K562 (cell line): ENCODE data around the gene CCT5. TPM values are rescaled to one million over a fixed set of nuclear protein-coding genes. Genes with fewer than 3 reads are reported as not detected.

Experiments used
- ATF1 ChIP-seq, 2 experiments: fragments of 450-650 bp in 1 of 2; IDR thresholded peaks; 2 replicates each; pipeline ENCODE4 v1.6.1; 2016; ENCODE audit warnings: missing compliant biosample characterization in 1 of 2, missing genetic modification characterization in 1 of 2
- CXXC5 ChIP-seq: fragments of 250-450 bp; sonication (Bioruptor Pico); IDR thresholded peaks from 2 replicates; pipeline ENCODE4 v1.8.0; 2022; ENCODE audit warnings: inconsistent platforms, mild to moderate bottlenecking, moderate library complexity
- DPF2 ChIP-seq: fragments of 450-650 bp; IDR thresholded peaks from 2 replicates; pipeline ENCODE4 v1.6.1; 2016
- HDAC1 ChIP-seq, 2 experiments: fragments of 450-650 bp; IDR thresholded peaks; 2 replicates each; pipeline ENCODE4 v1.6.1; 2016 to 2017; ENCODE audit warnings: inconsistent platforms in 1 of 2, mild to moderate bottlenecking in 1 of 2, moderate library complexity in 1 of 2
- HDAC2 ChIP-seq: fragments of 450-650 bp; IDR thresholded peaks from 2 replicates; pipeline ENCODE4 v1.6.1; 2016; ENCODE audit warnings: mild to moderate bottlenecking
- HMG20B ChIP-seq: fragments of 250-450 bp; sonication (Bioruptor Pico); IDR thresholded peaks from 2 replicates; pipeline ENCODE4 v1.5.0; 2021; ENCODE audit warnings: mild to moderate bottlenecking
- JUND ChIP-seq, 2 experiments: IDR thresholded peaks; 2 replicates in 1 of 2; 3 replicates in 1 of 2; pipeline ENCODE4 v1.6.1; 2011; ENCODE audit warnings: borderline replicate concordance in 2 of 2, low read depth in 2 of 2, low read length in 2 of 2, improper control_type of control experiment in 1 of 2, missing biosample characterization in 1 of 2, missing genetic modification characterization in 1 of 2, missing genetic modification reagents in 1 of 2
- MXI1 ChIP-seq: IDR thresholded peaks from 2 replicates; pipeline ENCODE4 v1.6.1; 2011; ENCODE audit warnings: low read depth, mild to moderate bottlenecking, improper control_type of control experiment, low read length
- NR1H2 ChIP-seq: sonication (generic); formaldehyde crosslinking; IDR thresholded peaks from 2 replicates; pipeline ENCODE4 v1.4.0; 2020; ENCODE audit warnings: mild to moderate bottlenecking, missing genetic modification reagents
- PCBP2 ChIP-seq: fragments of 200-400 bp; formaldehyde crosslinking; IDR thresholded peaks from 2 replicates; pipeline ENCODE4 v1.6.1; 2018; ENCODE audit warnings: low read length, low read depth, mild to moderate bottlenecking, moderate library complexity; ENCODE audit not compliant: poor library complexity, severe bottlenecking
- RCOR1 ChIP-seq, 2 experiments: IDR thresholded peaks; 2 replicates each; pipeline ENCODE4 v1.6.1; 2012; ENCODE audit warnings: low read depth in 2 of 2, low read length in 2 of 2, borderline replicate concordance in 1 of 2, improper control_type of control experiment in 1 of 2
- ZNF79 ChIP-seq: fragments of 250-450 bp; sonication (Bioruptor Pico); IDR thresholded peaks from 2 replicates; pipeline ENCODE4 v1.4.0; 2020; ENCODE audit warnings: low read depth, mild to moderate bottlenecking, moderate library complexity
- polyA plus RNA-seq, 8 experiments: library from polyadenylated mRNA; depleted of rRNA in 4 of 8; stranded (reverse) in 5 of 8; unstranded in 3 of 8; fragments of >200 nt; fragmentation: Nextera tagmentation in 2 of 8; fragmentation: Illumina TruSeq in 1 of 8; extraction: Ambion mirVana in 2 of 8; extraction: Trizol in 1 of 8; gene quantifications; 2 replicates each; pipeline versions ENCODE4 v1.2.1 to v1.2.3, GENCODE V29; 2011 to 2014; ENCODE audit warnings: inconsistent platforms in 1 of 8, missing spikeins in 1 of 8
- total RNA-seq, 7 experiments: library from RNA; depleted of rRNA in 6 of 7; stranded (reverse); fragments of >200 nt in 6 of 7; fragmentation: Illumina TruSeq in 2 of 7; extraction: Trizol in 2 of 7; gene quantifications; 2 replicates each; pipeline versions ENCODE4 v1.2.1 to v1.2.3, GENCODE V29; 2011 to 2021; ENCODE audit warnings: low replicate concordance in 1 of 7
- TF ChIP-seq, protein P1 (sequence below): fragments of 450-650 bp; formaldehyde crosslinking; IDR thresholded peaks from 2 replicates; pipeline ENCODE4 v1.4.0; 2022; ENCODE audit warnings: missing genetic modification characterization
- TF ChIP-seq, protein P2 (sequence below): fragments of 200-800 bp; sonication (Bioruptor generic); IDR thresholded peaks from 2 replicates; pipeline ENCODE4 v1.6.1; 2017; ENCODE audit warnings: missing genetic modification characterization, missing compliant biosample characterization
- TF ChIP-seq, protein P3 (sequence below): fragments of 450-650 bp; formaldehyde crosslinking; IDR thresholded peaks from 2 replicates; pipeline ENCODE4 v1.4.0; 2020; ENCODE audit warnings: mild to moderate bottlenecking
- TF ChIP-seq, protein P4 (sequence below): sonication (generic); formaldehyde crosslinking; IDR thresholded peaks from 2 replicates; pipeline ENCODE4 v1.8.1; 2023; ENCODE audit warnings: mild to moderate bottlenecking, missing genetic modification reagents
- TF ChIP-seq, protein P5 (sequence below): fragments of 450-650 bp; IDR thresholded peaks from 2 replicates; pipeline ENCODE4 v1.7.0; 2016; ENCODE audit warnings: borderline replicate concordance

The CCT5 gene
- total and polyA plus RNA-seq, 9 of the 15 experiments (the other 6 are each of a cell fraction or from before 2014, with no cell fraction given): 782 to 1,606 (median 1,153) TPM

DNA sequence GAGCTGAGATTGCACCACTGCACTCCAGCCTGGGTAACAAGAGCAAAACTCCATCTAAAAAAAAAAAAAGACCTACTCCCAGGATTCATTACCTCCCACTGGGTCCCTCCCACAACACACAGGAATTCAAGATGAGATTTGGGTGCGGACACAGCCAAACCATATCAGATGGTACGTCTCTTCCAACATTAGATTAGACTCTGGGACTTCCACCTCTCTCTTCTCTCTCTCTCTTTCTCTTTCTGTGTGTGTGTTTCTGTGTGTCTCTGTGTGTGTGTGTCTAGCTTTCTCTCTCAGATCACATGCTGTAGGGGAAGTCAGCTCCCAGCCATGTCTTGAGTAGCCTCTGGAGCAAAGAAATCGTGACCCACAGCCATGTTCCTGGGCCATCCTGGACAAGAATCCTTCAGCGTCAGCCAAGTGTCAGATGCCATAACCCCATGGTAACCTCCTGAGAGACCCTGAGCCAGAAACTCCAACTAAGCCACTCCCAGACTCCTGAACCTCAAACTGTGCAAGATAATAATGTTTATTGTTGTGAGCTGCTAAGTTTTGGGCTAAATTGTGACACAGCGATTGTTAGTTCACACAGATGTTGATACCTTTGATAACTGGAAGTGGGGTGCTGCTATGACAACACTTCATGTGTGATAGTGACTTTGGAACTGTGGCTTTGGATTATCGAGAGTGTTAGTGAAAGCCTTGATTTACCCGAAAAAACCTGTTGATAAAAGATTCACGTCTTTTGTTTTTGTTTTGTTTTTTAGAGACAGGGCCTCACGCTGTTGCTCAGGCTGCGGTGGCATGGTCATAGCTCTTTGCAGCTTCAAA is 61.7 kb downstream of the CCT5 start (continued):
- peak; percentile 68 for TF ChIP-seq DPF2
- TF ChIP-seq, protein P1, sequence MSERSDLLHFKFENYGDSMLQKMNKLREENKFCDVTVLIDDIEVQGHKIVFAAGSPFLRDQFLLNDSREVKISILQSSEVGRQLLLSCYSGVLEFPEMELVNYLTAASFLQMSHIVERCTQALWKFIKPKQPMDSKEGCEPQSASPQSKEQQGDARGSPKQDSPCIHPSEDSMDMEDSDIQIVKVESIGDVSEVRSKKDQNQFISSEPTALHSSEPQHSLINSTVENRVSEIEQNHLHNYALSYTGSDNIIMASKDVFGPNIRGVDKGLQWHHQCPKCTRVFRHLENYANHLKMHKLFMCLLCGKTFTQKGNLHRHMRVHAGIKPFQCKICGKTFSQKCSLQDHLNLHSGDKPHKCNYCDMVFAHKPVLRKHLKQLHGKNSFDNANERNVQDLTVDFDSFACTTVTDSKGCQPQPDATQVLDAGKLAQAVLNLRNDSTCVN: 0 out of 2 replicates have a peak, but pooled peaks have one; percentile 82
- TF ChIP-seq ZNF79 (CRISPR knock-in tag): 0 out of 2 replicates have a peak, but pooled peaks have one; percentile 44
- no peak for TF ChIP-seq ATF1 (CRISPR knock-in tag; IDR thresholded peaks at IDR 0.05)
- TF ChIP-seq ATF1 (tag; IDR thresholded peaks at IDR 0.05): peak; percentile 9; the same call in 1 of the 2 replicates
- TF ChIP-seq PCBP2: no peak
- TF ChIP-seq HMG20B (CRISPR knock-in tag): no peak
- TF ChIP-seq, protein P2, sequence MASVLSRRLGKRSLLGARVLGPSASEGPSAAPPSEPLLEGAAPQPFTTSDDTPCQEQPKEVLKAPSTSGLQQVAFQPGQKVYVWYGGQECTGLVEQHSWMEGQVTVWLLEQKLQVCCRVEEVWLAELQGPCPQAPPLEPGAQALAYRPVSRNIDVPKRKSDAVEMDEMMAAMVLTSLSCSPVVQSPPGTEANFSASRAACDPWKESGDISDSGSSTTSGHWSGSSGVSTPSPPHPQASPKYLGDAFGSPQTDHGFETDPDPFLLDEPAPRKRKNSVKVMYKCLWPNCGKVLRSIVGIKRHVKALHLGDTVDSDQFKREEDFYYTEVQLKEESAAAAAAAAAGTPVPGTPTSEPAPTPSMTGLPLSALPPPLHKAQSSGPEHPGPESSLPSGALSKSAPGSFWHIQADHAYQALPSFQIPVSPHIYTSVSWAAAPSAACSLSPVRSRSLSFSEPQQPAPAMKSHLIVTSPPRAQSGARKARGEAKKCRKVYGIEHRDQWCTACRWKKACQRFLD: peak; percentile 24; the same call in 1 of the 2 replicates
- TF ChIP-seq JUND (IDR thresholded peaks at IDR 0.05; ENCODE audit: borderline replicate concordance, low read depth, low read length): peak; percentile 33; the same call in 1 of the 2 replicates
- TF ChIP-seq JUND (tag; IDR thresholded peaks at IDR 0.05; ENCODE audit: borderline replicate concordance, low read depth, low read length): no peak
- TF ChIP-seq, protein P3, sequence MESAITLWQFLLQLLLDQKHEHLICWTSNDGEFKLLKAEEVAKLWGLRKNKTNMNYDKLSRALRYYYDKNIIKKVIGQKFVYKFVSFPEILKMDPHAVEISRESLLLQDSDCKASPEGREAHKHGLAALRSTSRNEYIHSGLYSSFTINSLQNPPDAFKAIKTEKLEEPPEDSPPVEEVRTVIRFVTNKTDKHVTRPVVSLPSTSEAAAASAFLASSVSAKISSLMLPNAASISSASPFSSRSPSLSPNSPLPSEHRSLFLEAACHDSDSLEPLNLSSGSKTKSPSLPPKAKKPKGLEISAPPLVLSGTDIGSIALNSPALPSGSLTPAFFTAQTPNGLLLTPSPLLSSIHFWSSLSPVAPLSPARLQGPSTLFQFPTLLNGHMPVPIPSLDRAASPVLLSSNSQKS (CRISPR knock-in tag): peak; percentile 60; the same call in 1 of the 2 replicates
- peak in 1 of 2 experiments; percentile 63; a peak in 2 of 4 replicates for TF ChIP-seq RCOR1 (IDR thresholded peaks at IDR 0.05; ENCODE audit: borderline replicate concordance in 1 of 2, low read depth in 2 of 2, low read length in 2 of 2)
- TF ChIP-seq, protein P4, sequence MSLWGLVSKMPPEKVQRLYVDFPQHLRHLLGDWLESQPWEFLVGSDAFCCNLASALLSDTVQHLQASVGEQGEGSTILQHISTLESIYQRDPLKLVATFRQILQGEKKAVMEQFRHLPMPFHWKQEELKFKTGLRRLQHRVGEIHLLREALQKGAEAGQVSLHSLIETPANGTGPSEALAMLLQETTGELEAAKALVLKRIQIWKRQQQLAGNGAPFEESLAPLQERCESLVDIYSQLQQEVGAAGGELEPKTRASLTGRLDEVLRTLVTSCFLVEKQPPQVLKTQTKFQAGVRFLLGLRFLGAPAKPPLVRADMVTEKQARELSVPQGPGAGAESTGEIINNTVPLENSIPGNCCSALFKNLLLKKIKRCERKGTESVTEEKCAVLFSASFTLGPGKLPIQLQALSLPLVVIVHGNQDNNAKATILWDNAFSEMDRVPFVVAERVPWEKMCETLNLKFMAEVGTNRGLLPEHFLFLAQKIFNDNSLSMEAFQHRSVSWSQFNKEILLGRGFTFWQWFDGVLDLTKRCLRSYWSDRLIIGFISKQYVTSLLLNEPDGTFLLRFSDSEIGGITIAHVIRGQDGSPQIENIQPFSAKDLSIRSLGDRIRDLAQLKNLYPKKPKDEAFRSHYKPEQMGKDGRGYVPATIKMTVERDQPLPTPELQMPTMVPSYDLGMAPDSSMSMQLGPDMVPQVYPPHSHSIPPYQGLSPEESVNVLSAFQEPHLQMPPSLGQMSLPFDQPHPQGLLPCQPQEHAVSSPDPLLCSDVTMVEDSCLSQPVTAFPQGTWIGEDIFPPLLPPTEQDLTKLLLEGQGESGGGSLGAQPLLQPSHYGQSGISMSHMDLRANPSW (CRISPR knock-in tag): 0 out of 2 replicates have a peak, but pooled peaks have one; percentile 48
- peak in 1 of 2 experiments; percentile 50; a peak in 1 of 4 replicates for TF ChIP-seq HDAC1 (IDR thresholded peaks at IDR 0.05)
- TF ChIP-seq, protein P5, sequence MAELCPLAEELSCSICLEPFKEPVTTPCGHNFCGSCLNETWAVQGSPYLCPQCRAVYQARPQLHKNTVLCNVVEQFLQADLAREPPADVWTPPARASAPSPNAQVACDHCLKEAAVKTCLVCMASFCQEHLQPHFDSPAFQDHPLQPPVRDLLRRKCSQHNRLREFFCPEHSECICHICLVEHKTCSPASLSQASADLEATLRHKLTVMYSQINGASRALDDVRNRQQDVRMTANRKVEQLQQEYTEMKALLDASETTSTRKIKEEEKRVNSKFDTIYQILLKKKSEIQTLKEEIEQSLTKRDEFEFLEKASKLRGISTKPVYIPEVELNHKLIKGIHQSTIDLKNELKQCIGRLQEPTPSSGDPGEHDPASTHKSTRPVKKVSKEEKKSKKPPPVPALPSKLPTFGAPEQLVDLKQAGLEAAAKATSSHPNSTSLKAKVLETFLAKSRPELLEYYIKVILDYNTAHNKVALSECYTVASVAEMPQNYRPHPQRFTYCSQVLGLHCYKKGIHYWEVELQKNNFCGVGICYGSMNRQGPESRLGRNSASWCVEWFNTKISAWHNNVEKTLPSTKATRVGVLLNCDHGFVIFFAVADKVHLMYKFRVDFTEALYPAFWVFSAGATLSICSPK: no peak
- peak; percentile 72; the same call in 1 of the 2 replicates for TF ChIP-seq MXI1
- 0 out of 2 replicates have a peak, but pooled peaks have one; percentile 83 for TF ChIP-seq NR1H2
- TF ChIP-seq CXXC5: peak; percentile 61
- peak; percentile 57; the same call in 1 of the 2 replicates for TF ChIP-seq HDAC2
